CD14-positive monocyte (primary cell): ENCODE data around the gene CTCFL. TPM values are rescaled to one million over a fixed set of nuclear protein-coding genes. Genes with fewer than 3 reads are reported as not detected.

ENCODE experiments used
- DNase-seq, 3 donors: peaks; one replicate each; pipeline ENCODE4 v3.0.0-alpha.2; 2011 to 2022
- H2AFZ ChIP-seq: 2 replicates; pipeline ENCODE4 v1.6.0; 2012; ENCODE audit warnings: mild to moderate bottlenecking, low read depth, low read length, inconsistent platforms; ENCODE audit not compliant: insufficient read depth, poor library complexity, severe bottlenecking
- H3K27ac ChIP-seq, 2 donors: 1 replicate in 1 of 2; 2 replicates in 1 of 2; pipeline ENCODE4 v1.5.1; 2012 to 2013; ENCODE audit warnings: low read length in 2 of 2, control low read depth in 1 of 2, inconsistent platforms in 1 of 2, low read depth in 1 of 2, mild to moderate bottlenecking in 1 of 2
- H3K27me3 ChIP-seq, 2 donors: one replicate each; pipeline versions ENCODE4 v1.6.0 to v1.6.1; 2011 to 2013; ENCODE audit warnings: low read length in 2 of 2; ENCODE audit not compliant: control insufficient read depth in 2 of 2, insufficient read depth in 2 of 2
- H3K36me3 ChIP-seq, 2 donors: replicated peaks in 1 of 2; 1 replicate in 1 of 2; 2 replicates in 1 of 2; pipeline versions ENCODE4 v1.5.1 to v1.6.1; 2012 to 2013; ENCODE audit warnings: low read length in 2 of 2, control low read depth in 1 of 2, inconsistent platforms in 1 of 2, mild to moderate bottlenecking in 1 of 2; ENCODE audit not compliant: insufficient read depth in 2 of 2, control insufficient read depth in 1 of 2
- H3K4me1 ChIP-seq, 2 donors: 1 replicate in 1 of 2; 2 replicates in 1 of 2; pipeline versions ENCODE4 v1.5.1 to v1.6.1; 2012 to 2013; ENCODE audit warnings: low read length in 2 of 2, control low read depth in 1 of 2, inconsistent platforms in 1 of 2, mild to moderate bottlenecking in 1 of 2, moderate library complexity in 1 of 2; ENCODE audit not compliant: insufficient read depth in 2 of 2, control insufficient read depth in 1 of 2
- H3K4me2 ChIP-seq: replicated peaks from 2 replicates; pipeline ENCODE3; 2012; ENCODE audit warnings: low read length, moderate library complexity, mild to moderate bottlenecking; ENCODE audit not compliant: poor library complexity, severe bottlenecking; ENCODE audit errors: extremely low read depth
- H3K4me3 ChIP-seq, 3 experiments: fragments of 200-600 bp in 1 of 3; sonication (generic) in 1 of 3; replicated peaks in 1 of 3; 1 replicate in 2 of 3; 2 replicates in 1 of 3; pipeline ENCODE4 v1.5.1; 2011 to 2013; ENCODE audit warnings: low read length in 3 of 3, mild to moderate bottlenecking in 3 of 3, control low read depth in 2 of 3, low read depth in 2 of 3, inconsistent platforms in 1 of 3, moderate library complexity in 1 of 3
- H3K79me2 ChIP-seq: 2 replicates; pipeline ENCODE4 v1.6.0; 2012; ENCODE audit warnings: mild to moderate bottlenecking, control low read depth, inconsistent platforms, low read length, moderate library complexity; ENCODE audit not compliant: insufficient read depth
- H3K9ac ChIP-seq: 2 replicates; pipeline ENCODE4 v1.6.0; 2017; ENCODE audit warnings: low read length, mild to moderate bottlenecking; ENCODE audit not compliant: insufficient read depth, poor library complexity, severe bottlenecking
- H3K9me3 ChIP-seq, 2 donors: replicated peaks in 1 of 2; 1 replicate in 1 of 2; 2 replicates in 1 of 2; pipeline versions ENCODE4 v1.5.1 to v1.6.1; 2012 to 2013; ENCODE audit warnings: low read length in 2 of 2, control low read depth in 1 of 2; ENCODE audit not compliant: control insufficient read depth in 1 of 2, insufficient read depth in 1 of 2
- H4K20me1 ChIP-seq: 2 replicates; pipeline ENCODE4 v1.6.0; 2012; ENCODE audit warnings: mild to moderate bottlenecking, low read length, control low read depth, moderate library complexity; ENCODE audit not compliant: insufficient read depth
- H3K27ac Mint-ChIP-seq, 7 donors: one replicate each; pipeline ENCODE4 v1.8.0; 2020; ENCODE audit warnings: mild to moderate bottlenecking in 7 of 7, mixed read lengths in 7 of 7, moderate library complexity in 6 of 7, inconsistent platforms in 2 of 7
- H3K27me3 Mint-ChIP-seq, 3 donors: one replicate each; pipeline ENCODE4 v1.8.0; 2021 to 2022; ENCODE audit warnings: low read depth in 3 of 3, mild to moderate bottlenecking in 3 of 3, mixed read lengths in 3 of 3, moderate library complexity in 3 of 3, inconsistent platforms in 1 of 3
- H3K36me3 Mint-ChIP-seq, 2 donors: one replicate each; pipeline ENCODE4 v1.8.0; 2020; ENCODE audit warnings: mixed read lengths in 2 of 2, inconsistent platforms in 1 of 2, mild to moderate bottlenecking in 1 of 2
- H3K4me1 Mint-ChIP-seq: one replicate; pipeline ENCODE4 v1.8.0; 2020; ENCODE audit warnings: mild to moderate bottlenecking, mixed read lengths
- H3K4me3 Mint-ChIP-seq, 2 donors: one replicate each; pipeline ENCODE4 v1.8.0; 2020; ENCODE audit warnings: mild to moderate bottlenecking in 2 of 2, mixed read lengths in 2 of 2, moderate library complexity in 1 of 2
- H3K9me3 Mint-ChIP-seq, 7 donors: one replicate each; pipeline ENCODE4 v1.8.0; 2020 to 2022; ENCODE audit warnings: mixed read lengths in 7 of 7, mild to moderate bottlenecking in 6 of 7, moderate library complexity in 6 of 7, inconsistent platforms in 2 of 7
- CTCF ChIP-seq: fragments of 200-600 bp; IDR thresholded peaks from one replicate; pipeline ENCODE4 v1.8.0; 2022; ENCODE audit warnings: antibody characterized with exemption, mild to moderate bottlenecking
- WGBS: methylation state at CpG from one replicate; pipeline ENCODE4 v1.1.5; 2013; ENCODE audit warnings: missing lambda C conversion rate; ENCODE audit not compliant: insufficient coverage; 5-methylcytosine and 5-hydroxymethylcytosine counted together
- intact Hi-C, 2 donors: fragments of 100-400 bp; cut with micrococcal nuclease; formaldehyde crosslinking; loops; one replicate each; pipeline versions ENCODE4 v1.15.0 to v1.15.1; 2023
- polyA plus RNA-seq, 3 donors: library from polyadenylated mRNA; depleted of rRNA in 1 of 3; unstranded in 2 of 3; stranded (reverse) in 1 of 3; fragments of 300-500 nt in 2 of 3; fragments of >200 nt in 1 of 3; fragmentation: Illumina TruSeq in 2 of 3; gene quantifications; 1 replicate in 2 of 3; 2 replicates in 1 of 3; pipeline ENCODE4 v1.2.3, GENCODE V29; 2012 to 2021

Gene CTCFL
- polyA plus RNA-seq, 3 donors: not detected

DNA sequence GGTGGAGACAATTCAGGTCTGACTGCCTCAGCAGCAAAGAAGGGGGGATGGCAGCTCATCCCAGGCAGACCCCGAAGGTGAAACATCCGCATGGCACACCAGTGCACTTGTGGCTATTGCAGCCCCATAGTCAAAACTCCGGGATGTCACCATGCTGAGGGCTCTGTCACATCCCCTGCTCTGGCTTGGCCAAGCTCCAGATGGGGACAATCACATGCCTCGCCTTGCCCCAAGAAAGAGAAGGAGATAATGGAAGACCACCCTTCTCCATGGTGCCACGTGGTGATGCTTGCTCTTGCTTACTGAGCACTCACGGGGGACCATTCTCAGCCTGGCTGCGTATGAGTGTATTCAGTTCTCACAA lies 73.5 kb downstream of the CTCFL start:
- peak overlapping the region in 1 of 3 experiments; percentile 49 for H3K4me3 ChIP-seq
- peak overlapping the region in 1 of 2 donors; percentile 62 for H3K4me3 Mint-ChIP-seq
- H3K4me2 ChIP-seq: peak overlapping the region; percentile 55
- H3K4me1 Mint-ChIP-seq: peaks cover 69% of the 10 kb centered on the region
- TF ChIP-seq CTCF: no peak
- peaks cover 0 to 6% (median 1%) of the 10 kb centered on the region in 3 donors for H3K27me3 Mint-ChIP-seq
- peak overlapping the region; percentile 15 for H3K9ac ChIP-seq
- peaks cover 2 to 4% of the 10 kb centered on the region in 2 donors for H3K36me3 Mint-ChIP-seq
- H3K4me1 ChIP-seq: peaks cover 49 to 63% of the 10 kb centered on the region in 2 donors
- H3K27ac Mint-ChIP-seq: peak overlapping the region; percentile 94 to 99 (median 98)
- H3K9me3 Mint-ChIP-seq: peaks cover 0 to 4% (median 0%) of the 10 kb centered on the region in 7 donors
- no peaks in the 10 kb centered on the region for H4K20me1 ChIP-seq
- intact Hi-C loops: loop anchor here (2.0 to 5.0 kb wide), 2 partner anchors 19 to 64 kb away; no protein-coding TSS in a partner anchor
- H3K9me3 ChIP-seq: no peaks in the 10 kb centered on the region
- no peaks in the 10 kb centered on the region for H3K27me3 ChIP-seq
- H3K79me2 ChIP-seq: no peaks in the 10 kb centered on the region
- H3K27ac ChIP-seq: peak overlapping the region; percentile 77 to 84
- no peaks in the 10 kb centered on the region for H3K36me3 ChIP-seq
- H2AFZ ChIP-seq: no peak overlapping the region
- 24% methylated on average over 4 of the region's 7 CpGs for WGBS
- DNase-seq: peak in 1 of 3 donors; percentile 69

DNA sequence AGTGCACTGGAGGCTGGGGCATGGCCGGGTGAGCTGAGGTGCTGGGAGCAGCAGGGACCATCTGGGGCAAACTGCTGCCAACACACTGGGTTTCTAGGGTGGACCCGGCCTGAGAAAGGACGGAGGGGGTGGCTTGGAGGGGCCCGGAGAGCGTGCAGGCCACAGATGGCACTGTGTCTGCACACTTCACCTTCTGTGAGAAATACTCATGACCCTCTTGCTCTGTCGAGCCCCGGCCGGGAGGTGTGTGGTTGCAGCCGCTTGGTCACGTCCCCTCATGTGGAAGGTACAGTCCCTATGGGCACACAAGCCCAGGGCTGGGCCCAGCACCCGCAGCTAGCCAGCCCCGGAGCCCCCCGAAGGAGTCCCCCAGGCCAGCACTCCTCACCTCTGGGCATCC lies 74.0 kb downstream of the CTCFL start:
- intact Hi-C loops: loop anchor here (2.0 to 5.0 kb wide), 2 partner anchors 18 to 64 kb away; no protein-coding TSS in a partner anchor
- H4K20me1 ChIP-seq: no peaks in the 10 kb centered on the region
- H3K9ac ChIP-seq: peak overlapping the region; percentile 15
- peak overlapping the region; percentile 94 to 99 (median 98) for H3K27ac Mint-ChIP-seq
- H3K4me3 Mint-ChIP-seq: peak overlapping the region; percentile 72 to 85
- H3K9me3 ChIP-seq: peaks cover 0 to 1% of the 10 kb centered on the region in 2 donors
- peak overlapping the region; percentile 41 for H2AFZ ChIP-seq
- peaks cover 68% of the 10 kb centered on the region for H3K4me1 Mint-ChIP-seq
- peak overlapping the region in 2 of 3 experiments; percentile 4 to 49 for H3K4me3 ChIP-seq
- peak overlapping the region; percentile 77 to 84 for H3K27ac ChIP-seq
- DNase-seq: no peak
- no peaks in the 10 kb centered on the region for H3K79me2 ChIP-seq
- peaks cover 49 to 63% of the 10 kb centered on the region in 2 donors for H3K4me1 ChIP-seq
- H3K27me3 ChIP-seq: no peaks in the 10 kb centered on the region
- H3K9me3 Mint-ChIP-seq: peaks cover 0 to 4% (median 3%) of the 10 kb centered on the region in 7 donors
- peaks cover 0 to 6% (median 3%) of the 10 kb centered on the region in 3 donors for H3K27me3 Mint-ChIP-seq
- no peak for TF ChIP-seq CTCF
- peaks cover 0 to 4% of the 10 kb centered on the region in 2 donors for H3K36me3 Mint-ChIP-seq
- 4% methylated on average over 13 of the region's 13 CpGs for WGBS
- H3K36me3 ChIP-seq: no peaks in the 10 kb centered on the region
- H3K4me2 ChIP-seq: peak overlapping the region; percentile 55
